ENCODE results near the gene CDC73.
"Not testable (repeated sequence)": the region's sequence is repeated elsewhere in the genome, so short reads cannot be mapped to it uniquely, and the experiment has no call there.

Gene CDC73

GRCh38 chr1:193114485-193115095 is 7.2 kb upstream of the CDC73 start:
- no peak for DNase-seq (ENCODE audit: low read depth)

- no peak for DNase-seq (ENCODE audit: low read depth)
Measured at GRCh38 chr1:193115629-193116227, 6.1 kb upstream of the CDC73 start.

GRCh38 chr1:193117167-193117566 is 4.7 kb upstream of the CDC73 start:
- not testable (repeated sequence) for DNase-seq (ENCODE audit: low read depth)

- no peak for DNase-seq (ENCODE audit: low read depth)
Measured at GRCh38 chr1:193118194-193118593, 3.6 kb upstream of the CDC73 start.

GRCh38 chr1:193118803-193119730 is 2.8 kb upstream of the CDC73 start:
- DNase-seq (ENCODE audit: low read depth): no peak

- DNase-seq (ENCODE audit: low read depth): no peak
Measured at GRCh38 chr1:193120604-193121166, 1.1 kb upstream of the CDC73 start.

GRCh38 chr1:193123751-193124150 is 1.9 kb downstream of the CDC73 start:
- DNase-seq (ENCODE audit: low read depth): no peak

GRCh38 chr1:193125369-193125768 is 3.5 kb downstream of the CDC73 start:
- DNase-seq (ENCODE audit: low read depth): no peak

- DNase-seq (ENCODE audit: low read depth): no peak
Measured at GRCh38 chr1:193131266-193131860, 9.5 kb downstream of the CDC73 start.

GRCh38 chr1:193140254-193140653 is 18.4 kb downstream of the CDC73 start:
- no peak for DNase-seq (ENCODE audit: low read depth)

GRCh38 chr1:193141804-193142203 is 20.0 kb downstream of the CDC73 start:
- DNase-seq (ENCODE audit: low read depth): no peak

GRCh38 chr1:193142409-193142808 is 20.6 kb downstream of the CDC73 start:
- DNase-seq (ENCODE audit: low read depth): no peak

GRCh38 chr1:193143285-193143684 is 21.5 kb downstream of the CDC73 start:
- no peak for DNase-seq (ENCODE audit: low read depth)

- DNase-seq (ENCODE audit: low read depth): no peak
Measured at GRCh38 chr1:193144361-193144938, 22.6 kb downstream of the CDC73 start.

GRCh38 chr1:193144999-193145398 is 23.2 kb downstream of the CDC73 start:
- DNase-seq (ENCODE audit: low read depth): no peak

GRCh38 chr1:193156117-193156821 is 34.4 kb downstream of the CDC73 start:
- DNase-seq (ENCODE audit: low read depth): no peak

- DNase-seq (ENCODE audit: low read depth): no peak
Measured at GRCh38 chr1:193156822-193157142, 35.0 kb downstream of the CDC73 start.

GRCh38 chr1:193157360-193157759 is 35.5 kb downstream of the CDC73 start:
- no peak for DNase-seq (ENCODE audit: low read depth)

GRCh38 chr1:193176113-193176512 is 54.3 kb downstream of the CDC73 start:
- DNase-seq (ENCODE audit: low read depth): no peak

- DNase-seq (ENCODE audit: low read depth): no peak
Measured at GRCh38 chr1:193176788-193177187, 55.0 kb downstream of the CDC73 start.

- DNase-seq (ENCODE audit: low read depth): no peak
Measured at GRCh38 chr1:193179094-193179493, 57.3 kb downstream of the CDC73 start.
